ENCODE data around the gene SRP68.
"Not testable (repeated sequence)": the region's sequence is repeated elsewhere in the genome, so short reads cannot be mapped to it uniquely, and the experiment has no call there.

SRP68 gene

DNA sequence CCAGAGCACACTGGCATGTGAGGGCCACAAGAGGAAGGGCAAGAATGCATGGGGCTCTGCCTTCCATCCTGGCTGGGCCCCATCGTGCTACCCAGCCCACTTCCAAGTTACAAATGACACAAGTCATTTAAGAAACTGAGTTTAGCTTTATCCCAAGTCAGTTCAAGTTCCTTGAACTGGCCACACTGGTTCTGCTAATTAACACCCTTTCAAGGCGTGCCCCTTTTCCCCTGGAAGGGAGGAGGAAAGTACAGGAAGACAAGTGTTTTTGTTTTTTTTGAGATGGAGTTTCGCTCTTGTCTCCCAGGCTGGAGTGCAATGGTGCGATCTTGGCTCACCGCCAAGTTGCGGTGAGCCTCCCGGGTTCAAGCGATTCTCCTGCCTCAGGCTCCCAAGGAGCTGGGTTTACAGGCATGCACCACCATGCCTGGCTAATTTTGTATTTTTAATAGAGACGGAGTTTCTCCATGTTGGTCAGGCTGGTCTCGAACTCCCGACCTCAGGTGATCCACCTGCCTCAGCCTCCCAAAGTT is 27.8 kb downstream of the SRP68 start:
- not testable (repeated sequence) for DNase-seq

GRCh38 chr17:76042868-76043267 is 29.4 kb downstream of the SRP68 start:
- DNase-seq, result not testable (repeated sequence)

DNA sequence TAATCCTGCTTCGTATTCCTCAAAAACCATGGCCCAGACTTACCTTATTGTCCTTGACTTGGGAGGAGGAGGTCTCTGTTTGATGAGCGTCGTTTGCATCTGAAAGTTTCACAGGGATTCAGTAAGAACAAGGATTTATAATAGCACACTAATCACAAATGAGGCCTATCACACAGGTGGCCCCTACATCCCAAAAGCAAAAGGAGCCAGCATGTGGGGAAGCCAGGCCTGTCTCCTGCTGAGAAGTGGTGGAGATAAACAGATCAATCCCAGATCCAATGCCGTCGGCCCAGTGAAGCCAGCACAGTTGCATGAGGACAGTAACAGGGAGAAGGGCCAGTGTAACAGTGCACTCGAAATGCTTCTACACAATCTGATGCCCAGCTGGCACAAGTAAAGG is 31.9 kb downstream of the SRP68 start:
- DNase-seq, result no peak

- DNase-seq, result peak; percentile 29
Measured at GRCh38 chr17:76039121-76039520, 33.2 kb downstream of the SRP68 start.

DNA sequence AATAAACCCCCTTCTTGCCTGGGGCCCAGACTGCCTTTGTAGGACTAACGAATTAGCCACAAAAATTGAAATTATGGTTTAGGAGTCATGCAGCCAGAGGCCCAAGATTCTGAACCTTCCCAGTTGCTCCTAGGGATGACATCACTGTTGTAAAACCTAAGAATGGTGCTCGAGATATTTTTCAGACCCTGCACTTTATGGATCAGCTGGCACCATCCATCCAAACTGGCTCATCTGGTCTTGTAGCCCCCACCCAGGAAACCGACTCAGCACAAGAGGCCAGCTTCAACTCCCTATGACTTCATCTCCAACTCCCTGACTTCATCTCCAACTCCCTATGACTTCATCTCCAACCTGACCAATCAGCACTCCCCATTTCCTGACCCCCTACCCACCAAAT is 34.3 kb downstream of the SRP68 start:
- DNase-seq, result no peak

DNA sequence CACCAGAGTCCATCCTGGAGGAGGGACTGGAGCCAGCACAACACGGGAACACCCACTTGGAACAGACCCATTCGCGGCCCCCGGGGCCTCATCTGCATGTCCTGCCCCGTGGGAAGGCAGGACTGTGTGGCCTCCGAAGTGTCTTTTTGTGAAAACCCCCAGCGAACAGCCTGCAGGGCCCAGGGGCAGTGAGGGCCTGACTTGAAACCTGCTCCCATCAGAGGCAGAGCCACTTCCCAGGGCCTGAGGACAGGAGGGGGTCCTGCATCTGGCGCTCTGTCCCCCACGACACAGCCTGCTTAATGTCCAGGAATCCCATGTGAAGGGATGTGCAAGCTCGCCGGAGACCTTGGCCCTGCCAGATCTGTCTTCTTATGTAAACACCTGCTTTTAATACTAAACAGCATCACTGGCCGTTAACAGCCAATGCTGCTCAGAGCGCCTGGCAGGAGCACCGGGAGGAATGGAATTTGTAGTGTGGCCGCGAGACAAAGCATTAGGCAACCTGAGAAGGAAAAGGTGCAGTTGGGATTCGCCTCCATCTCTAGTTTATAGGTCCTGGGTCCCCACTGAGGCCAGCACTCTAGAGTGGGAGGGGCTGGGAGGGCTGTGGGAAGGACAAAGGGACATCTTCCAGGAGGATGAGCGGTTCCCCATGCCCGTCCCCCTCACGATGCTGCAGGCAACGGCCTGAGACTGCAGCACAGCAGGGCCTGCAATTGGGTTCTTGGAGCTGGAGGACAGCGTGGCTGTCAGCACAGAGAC is 35.6 kb downstream of the SRP68 start:
- no peak for DNase-seq

DNA sequence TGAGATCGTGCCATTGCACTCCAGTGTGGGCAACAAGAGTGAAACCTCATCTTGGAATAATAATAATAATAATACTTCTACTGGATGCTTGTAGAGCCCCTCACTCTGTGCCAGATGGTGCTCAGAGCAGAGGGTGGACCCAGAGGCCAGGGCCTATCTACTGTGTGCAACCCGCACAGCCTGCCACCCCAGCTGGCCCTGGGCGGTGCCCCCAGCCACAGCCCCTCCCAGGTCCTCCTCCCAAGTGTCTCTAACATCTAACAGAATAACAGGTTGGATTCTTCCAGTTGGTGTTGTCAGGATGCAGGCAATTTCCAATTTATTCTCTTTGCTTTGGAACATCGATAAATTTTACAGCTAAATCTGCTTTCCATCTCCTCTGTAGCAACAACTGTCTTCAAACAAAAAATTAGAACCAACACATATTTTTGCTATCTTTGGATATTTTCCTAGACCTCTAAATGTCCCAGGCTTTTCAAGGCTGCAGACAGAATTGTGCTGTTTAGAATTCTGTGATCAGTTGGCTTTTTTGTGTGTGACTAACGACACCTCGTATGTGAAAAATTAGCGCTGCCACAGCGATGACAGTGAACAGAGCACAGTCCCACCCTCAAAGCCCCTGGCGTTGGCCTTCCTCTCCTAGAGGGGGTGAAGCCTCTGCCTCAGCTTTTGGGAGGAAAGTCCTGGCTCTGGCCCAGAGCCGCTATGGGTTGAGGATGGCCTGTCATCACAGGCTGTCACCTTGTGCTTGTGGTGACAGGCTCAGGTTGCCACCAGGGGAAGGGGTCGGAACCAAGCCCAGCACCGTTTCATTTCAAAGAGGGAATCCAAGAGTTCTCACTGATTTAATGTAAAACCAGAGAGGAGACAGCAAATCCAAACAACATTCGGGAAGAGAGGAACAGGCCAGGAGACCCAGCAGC is 37.6 kb downstream of the SRP68 start:
- DNase-seq, result no peak

- no peak for DNase-seq
Measured at GRCh38 chr17:76033139-76033538, 39.2 kb downstream of the SRP68 start.

- no peak for DNase-seq
Measured at GRCh38 chr17:76032780-76033108, 39.6 kb downstream of the SRP68 start.

DNA sequence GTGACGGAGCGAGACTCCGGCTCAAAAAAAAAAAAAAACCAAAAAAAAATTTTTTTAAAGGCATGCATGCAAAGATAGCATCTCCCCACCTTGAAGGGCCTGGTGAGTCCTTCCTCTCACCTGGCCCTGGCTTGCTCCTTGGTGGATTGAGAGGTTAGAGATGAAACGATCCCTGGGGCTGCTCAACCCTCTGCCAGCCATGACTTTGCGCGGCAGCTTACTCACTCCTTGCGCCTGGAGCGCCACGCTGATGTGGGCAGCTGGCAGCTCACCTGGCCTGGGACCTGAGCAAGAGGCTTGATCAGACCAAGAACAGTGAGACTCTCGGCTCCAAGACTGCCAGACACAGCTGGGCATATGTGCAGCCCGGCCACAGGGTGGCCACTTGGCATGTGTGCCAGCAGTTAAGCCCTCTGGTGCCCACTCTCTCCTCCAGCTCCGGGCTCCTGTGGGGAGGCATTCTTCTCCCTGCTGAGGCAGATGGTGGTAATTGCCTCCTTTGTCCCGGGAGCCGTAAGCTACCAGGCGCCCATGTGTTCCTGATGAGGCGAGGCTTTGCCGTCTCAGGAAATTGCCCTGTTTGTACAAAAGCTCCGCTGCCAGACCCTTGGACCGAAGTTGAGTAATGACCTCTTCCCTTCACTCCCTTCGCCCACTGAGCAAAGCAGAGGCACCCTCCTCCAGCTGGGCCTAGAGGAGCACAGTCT is 40.1 kb downstream of the SRP68 start:
- no peak for DNase-seq

DNA sequence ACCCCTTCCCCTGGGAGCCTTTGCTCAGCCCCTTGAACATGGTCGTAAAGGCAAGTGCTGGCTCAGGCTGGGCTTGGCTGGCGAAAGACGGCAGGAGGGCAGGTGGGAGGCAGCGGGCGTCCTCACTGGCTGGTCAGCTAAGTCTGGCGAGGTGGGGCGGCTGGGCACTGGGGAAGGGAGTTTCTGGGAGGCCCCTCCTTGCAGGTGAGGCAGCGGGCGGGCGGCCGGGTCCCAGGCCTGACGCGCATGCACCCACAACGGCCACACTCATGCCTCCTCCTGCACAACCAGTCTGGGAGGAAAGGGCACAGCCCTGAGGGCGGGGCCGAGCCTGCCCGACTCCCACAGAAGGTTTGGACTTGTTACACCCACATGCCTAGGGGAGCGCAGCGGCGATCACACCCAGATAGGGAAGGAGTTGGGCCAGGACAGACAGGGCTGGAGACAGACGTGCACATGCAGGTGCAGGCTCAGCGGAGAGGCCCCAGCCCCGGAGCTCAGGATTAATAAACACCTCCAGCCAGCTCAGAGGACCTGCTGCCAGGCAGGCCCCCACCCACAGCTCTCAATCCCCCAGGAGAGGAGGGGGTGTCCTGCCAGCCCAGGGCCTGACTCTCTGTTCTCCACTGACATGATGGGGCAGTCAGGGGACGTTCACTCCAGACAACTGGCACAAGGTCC is 45.0 kb downstream of the SRP68 start, which contains the start of gene EVPL:
EVPL (minus strand) TSS at position 148 of the 681 bp plus-strand sequence; CDS start at position 40, 108 bp downstream.
- no peak for DNase-seq

GRCh38 chr17:76026714-76027158 is 45.6 kb downstream of the SRP68 start:
- DNase-seq, result no peak

GRCh38 chr17:76025294-76025693 is 47.0 kb downstream of the SRP68 start:
- no peak for DNase-seq

DNA sequence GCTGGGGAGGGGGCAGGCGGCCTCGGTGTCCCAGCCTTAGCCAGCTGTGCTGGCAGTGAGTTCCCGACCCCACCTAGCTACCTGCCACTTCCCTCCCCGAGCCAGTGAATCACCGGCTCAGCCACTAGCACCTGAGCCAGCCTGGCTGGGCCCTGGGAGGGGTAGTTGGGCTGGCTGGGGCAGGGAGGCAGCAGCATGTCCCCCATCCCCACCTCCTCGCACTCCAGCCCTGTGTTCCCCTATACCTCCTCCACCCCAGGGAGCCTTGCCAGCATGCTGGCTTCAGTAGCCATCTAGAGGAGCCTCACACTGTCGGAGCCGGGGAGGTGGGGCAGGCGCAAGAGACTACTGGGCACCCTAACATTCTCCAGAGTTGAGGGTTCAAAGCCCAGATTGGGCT is 48.0 kb downstream of the SRP68 start:
- DNase-seq, result no peak

GRCh38 chr17:76023900-76024237 is 48.4 kb downstream of the SRP68 start:
- DNase-seq, result no peak

DNA sequence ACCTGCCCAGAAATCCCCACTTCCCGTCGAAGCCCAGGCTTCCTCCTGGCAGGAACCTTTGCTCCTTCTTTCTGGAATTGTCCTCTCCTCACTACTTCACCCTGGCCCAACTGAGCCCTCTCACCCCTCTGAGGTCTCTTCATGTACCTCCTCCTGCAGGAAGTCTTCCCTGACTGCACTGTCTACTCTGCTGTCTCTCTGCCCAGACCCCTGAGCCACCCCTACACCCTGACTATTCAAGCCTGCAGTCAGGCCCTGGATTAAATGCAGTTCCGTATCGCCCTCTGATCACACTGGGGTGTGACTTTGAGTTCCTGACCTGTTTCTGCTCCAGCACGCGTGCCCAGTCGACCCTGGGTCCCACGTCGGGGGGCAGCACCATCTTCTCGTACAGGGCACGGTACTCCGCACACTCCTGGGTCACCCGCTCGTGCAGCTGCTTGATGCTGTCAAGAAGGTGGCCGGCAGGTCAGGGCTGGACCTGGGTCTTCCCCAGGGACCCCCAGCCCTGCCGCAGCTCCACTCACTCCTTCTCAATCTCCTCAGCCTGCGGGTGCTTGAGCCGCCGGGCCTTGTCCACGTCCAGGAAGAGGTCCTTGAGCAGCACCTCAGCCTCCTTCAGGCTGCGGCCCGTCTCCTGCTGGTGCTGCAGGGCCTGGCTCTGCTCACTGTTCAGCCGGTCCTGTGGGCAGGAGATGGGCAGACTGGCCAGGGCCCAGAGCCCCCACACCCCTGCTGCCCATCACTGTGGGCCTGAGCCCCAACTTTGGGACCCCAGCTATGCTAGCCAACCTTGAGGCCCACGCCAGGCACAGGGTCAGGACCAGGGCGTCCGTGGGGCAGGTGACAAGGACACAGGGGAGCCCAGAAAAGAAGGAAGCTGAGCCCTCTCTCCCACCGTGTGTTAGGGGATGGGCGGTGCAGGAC is 49.1 kb downstream of the SRP68 start:
- DNase-seq, result no peak

DNA sequence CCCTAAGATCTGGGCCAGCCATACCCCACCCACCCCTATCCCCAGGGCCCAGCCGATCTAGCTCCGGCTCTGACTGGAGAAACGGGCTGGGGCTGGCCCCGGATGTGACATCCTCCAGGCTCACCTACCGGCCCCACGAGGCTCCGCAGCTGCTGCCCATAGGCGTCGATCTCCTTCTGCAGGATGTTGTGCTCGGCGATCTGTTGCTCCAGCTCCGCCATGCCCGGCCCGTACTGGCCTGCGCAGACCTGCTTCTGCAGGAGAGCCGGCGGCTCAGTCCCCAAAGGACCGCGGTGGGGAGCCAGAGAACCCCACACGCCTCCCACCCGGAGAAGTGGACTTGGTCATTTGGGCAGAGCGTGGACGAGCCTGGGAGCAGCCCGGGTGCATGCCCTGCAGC is 50.0 kb downstream of the SRP68 start:
- no peak for DNase-seq

GRCh38 chr17:76019833-76020467 is 52.4 kb downstream of the SRP68 start:
- DNase-seq, result no peak

DNA sequence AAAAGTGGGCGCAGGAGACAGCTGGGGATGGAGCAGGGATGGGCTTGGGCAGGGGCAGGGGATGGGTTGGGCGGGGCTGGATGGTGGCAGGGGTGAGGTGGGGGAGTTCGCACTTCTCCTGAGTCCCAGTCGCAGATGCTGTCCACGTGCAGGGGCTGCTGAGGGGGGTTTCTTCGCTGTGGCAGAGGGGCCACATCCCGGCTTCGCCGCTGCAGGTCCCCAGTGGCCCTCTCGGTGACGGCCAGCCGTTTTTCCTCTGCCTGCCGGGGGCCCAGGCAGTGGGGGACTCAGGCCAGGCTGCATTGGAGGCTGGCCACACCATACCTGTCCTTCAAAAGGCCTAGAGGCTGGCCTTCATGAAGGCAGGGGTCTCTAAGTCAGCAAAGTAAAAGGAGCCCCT is 53.5 kb downstream of the SRP68 start:
- DNase-seq, result no peak

- no peak for DNase-seq
Measured at GRCh38 chr17:76018340-76018680, 54.0 kb downstream of the SRP68 start.

Data from fibroblast of skin of abdomen (primary cell).